ENCODE data around the gene TALDO1.

DNA sequence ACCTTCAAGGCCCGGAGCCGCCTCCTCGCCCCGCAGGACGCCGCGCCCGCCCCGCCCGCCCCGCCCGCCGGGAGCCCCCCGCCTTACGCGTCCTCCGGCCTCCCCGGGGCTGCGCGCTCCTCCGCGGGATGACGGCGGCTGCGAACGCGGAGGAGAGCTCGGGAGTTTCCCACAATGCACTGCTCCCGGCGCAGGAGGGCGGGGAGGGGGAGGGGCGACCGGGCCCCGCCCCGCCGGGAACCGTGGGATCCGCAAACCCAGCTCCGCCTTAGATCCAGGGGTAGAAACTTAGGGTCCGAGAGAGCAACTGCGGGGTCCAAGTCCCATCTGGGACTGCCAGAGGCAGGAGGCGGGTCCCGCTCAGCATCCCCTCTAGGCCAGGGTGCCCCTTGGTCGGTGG, 42.7 kb downstream of the TALDO1 start, which contains the start of gene CEND1:
- TF ChIP-seq, protein P1, sequence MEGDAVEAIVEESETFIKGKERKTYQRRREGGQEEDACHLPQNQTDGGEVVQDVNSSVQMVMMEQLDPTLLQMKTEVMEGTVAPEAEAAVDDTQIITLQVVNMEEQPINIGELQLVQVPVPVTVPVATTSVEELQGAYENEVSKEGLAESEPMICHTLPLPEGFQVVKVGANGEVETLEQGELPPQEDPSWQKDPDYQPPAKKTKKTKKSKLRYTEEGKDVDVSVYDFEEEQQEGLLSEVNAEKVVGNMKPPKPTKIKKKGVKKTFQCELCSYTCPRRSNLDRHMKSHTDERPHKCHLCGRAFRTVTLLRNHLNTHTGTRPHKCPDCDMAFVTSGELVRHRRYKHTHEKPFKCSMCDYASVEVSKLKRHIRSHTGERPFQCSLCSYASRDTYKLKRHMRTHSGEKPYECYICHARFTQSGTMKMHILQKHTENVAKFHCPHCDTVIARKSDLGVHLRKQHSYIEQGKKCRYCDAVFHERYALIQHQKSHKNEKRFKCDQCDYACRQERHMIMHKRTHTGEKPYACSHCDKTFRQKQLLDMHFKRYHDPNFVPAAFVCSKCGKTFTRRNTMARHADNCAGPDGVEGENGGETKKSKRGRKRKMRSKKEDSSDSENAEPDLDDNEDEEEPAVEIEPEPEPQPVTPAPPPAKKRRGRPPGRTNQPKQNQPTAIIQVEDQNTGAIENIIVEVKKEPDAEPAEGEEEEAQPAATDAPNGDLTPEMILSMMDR (IDR thresholded peaks at IDR 0.05): no peak
- TF ChIP-seq POLR2AphosphoS5 (IDR thresholded peaks at IDR 0.05): no peak
- TF ChIP-seq POLR2A (IDR thresholded peaks at IDR 0.05): no peak
